ENCODE data around the gene SLC6A7.

SLC6A7 gene

GRCh38 chr5:150172556-150172955 lies 17.3 kb upstream of the SLC6A7 start:
- no peak for DNase-seq (ENCODE audit: low read depth)

GRCh38 chr5:150173161-150173560 lies 16.7 kb upstream of the SLC6A7 start:
- DNase-seq (ENCODE audit: low read depth) = no peak

DNA sequence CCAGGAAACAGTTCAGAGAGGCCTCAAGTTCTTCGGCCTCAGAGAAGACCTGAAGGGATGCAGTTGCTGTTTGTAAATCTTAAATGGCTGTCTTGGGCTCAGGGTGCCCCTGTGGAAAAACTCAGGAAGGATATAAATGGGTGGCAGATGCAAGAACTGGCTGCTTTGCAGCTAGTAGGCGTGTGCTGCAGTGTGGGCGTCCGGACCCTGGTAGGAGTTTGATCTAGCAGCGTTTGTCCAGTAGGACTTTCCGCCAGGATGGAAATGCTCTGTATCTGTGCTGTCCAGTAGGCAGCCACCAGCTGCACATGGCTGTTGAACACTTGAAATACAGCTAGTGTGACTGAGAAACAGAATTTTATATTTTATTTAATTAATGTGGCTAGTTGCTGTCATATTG lies 15.6 kb upstream of the SLC6A7 start:
- no peak for DNase-seq (ENCODE audit: low read depth)

GRCh38 chr5:150175076-150175475 lies 14.8 kb upstream of the SLC6A7 start:
- DNase-seq (ENCODE audit: low read depth) = no peak

GRCh38 chr5:150175536-150175935 lies 14.3 kb upstream of the SLC6A7 start:
- no peak for DNase-seq (ENCODE audit: low read depth)

- no peak for DNase-seq (ENCODE audit: low read depth)
These were observed 13.0 kb upstream of the SLC6A7 start for GRCh38 chr5:150176745-150177477.

- DNase-seq (ENCODE audit: low read depth) = no peak
These were observed 12.1 kb upstream of the SLC6A7 start for GRCh38 chr5:150177721-150178120.

DNA sequence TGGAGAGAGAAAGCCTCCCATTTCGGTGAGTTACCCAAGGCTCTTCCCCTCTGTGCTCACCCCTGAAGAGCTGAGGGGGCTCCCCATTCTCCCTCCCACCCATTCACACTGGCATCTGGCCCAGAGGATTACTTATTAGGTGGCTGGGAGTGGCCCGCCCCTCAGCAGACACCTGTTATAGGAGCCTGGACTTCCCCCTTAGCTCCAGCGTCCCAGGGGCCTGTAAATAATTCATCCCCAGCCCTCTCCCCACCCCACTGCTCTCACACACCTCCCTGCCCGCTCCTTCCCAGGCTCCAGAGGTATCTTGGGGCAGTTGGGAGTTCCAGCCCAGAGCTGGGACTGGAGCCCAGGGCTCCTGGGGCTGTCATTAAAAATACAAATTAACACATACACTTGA lies 11.6 kb upstream of the SLC6A7 start:
- DNase-seq (ENCODE audit: low read depth) = no peak

DNA sequence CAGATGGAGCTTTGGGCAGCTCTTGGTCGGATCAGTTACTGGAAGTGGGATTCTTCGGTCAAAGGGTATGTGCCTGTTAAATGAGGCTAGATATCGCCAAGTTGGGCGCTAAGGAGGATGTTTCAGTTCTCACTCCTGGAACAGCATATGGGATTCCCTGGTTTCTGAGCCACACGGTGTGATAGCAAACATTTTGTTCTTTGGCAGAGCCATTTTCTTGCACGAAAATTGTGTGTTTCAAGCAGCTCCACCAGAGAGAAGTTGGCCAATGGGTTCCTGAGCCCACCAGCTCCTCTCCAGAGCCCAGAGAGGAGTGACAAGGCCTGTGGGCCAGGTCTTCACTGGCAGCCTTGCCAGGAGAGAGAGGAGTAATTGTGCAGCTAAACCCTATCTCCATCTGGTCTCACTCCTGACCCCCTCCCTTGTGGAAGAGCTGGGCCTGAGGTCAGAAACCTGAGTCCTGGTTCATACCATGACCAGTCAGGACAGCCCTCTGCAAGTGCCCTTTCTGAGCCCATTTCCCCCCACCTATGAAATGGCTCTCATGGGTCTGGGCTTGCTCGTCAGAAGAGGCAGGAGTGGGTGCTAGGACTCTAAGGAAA lies 10.7 kb upstream of the SLC6A7 start:
- no peak for DNase-seq (ENCODE audit: low read depth)

GRCh38 chr5:150180241-150181026 lies 9.4 kb upstream of the SLC6A7 start:
- no peak for DNase-seq (ENCODE audit: low read depth)

DNA sequence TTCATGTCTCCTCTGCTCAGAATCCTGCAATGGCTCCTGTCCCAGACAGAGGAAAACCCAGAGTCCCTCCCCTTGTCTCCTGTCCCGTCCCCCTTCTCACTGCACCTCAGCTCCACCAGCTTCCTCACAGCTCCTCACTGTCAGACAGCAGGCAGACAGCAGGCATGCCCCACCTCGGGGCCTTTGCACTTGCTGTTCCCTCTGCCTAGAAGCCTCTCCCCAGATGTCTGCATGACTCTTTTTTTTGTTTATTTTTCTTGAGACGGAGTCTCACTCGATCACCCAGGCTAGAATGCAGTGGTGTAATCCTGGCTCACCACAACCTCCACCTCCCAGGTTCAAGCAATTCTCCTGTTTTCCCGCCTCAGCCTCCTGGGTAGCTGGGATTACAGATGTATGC lies 8.8 kb upstream of the SLC6A7 start:
- DNase-seq (ENCODE audit: low read depth) = no peak

DNA sequence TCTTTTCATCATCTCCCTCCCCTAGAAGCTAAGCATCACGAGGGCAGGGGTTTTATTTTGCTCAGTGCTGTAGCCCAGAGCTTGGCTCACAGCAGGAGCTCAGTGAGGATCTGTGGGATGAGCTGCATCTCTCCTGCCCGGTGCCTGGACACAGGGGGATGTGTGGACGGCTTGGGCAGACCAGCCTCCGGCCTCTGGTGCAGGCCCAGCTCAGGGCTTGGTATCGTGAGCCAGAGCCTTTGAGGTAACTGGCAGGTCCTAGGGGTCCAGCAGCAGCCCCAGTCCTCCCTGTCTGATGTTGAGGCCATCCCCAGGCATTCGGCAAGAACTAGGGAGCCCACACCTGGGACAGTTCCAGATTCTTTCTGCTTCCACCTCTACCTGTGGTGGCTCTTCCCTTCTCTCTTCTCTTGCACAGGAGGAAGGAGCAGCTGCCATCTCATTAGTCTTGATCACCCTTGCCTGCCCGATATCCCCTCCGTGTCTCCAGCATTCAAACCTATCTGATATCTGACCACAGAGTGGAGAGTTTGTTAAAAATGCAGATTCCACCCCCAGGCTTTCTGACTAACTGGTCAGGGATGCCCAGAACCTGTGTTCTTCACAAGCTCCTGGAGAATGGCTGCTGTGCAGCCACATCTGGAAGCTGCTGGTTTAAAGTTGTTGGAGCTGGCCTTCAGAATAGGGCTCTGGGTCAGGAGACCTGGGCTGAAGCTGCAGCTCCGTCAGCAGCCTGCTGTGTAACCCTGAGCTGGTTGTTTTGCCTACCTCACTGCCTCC lies 7.9 kb upstream of the SLC6A7 start:
- no peak for DNase-seq (ENCODE audit: low read depth)

DNA sequence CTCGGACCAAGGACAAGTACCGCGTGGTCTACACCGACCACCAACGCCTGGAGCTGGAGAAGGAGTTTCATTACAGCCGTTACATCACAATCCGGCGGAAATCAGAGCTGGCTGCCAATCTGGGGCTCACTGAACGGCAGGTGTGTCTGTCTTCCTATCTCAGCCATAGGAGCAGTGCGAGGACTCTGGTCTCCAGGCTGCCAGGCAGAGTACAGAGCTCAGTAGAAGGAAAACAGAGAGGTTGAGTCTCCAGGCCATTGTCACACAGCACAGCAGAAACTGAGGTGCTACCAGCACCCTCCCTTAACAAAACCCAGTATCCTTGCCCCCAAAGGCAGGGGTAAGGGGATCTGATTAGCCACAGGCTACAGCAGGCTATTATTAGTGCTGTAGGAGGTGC lies 7.1 kb upstream of the SLC6A7 start:
- no peak for DNase-seq (ENCODE audit: low read depth)

DNA sequence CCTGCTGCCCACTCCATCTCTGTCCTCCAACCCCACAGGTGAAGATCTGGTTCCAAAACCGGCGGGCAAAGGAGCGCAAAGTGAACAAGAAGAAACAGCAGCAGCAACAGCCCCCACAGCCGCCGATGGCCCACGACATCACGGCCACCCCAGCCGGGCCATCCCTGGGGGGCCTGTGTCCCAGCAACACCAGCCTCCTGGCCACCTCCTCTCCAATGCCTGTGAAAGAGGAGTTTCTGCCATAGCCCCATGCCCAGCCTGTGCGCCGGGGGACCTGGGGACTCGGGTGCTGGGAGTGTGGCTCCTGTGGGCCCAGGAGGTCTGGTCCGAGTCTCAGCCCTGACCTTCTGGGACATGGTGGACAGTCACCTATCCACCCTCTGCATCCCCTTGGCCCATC lies 6.4 kb upstream of the SLC6A7 start:
- no peak for DNase-seq (ENCODE audit: low read depth)

DNA sequence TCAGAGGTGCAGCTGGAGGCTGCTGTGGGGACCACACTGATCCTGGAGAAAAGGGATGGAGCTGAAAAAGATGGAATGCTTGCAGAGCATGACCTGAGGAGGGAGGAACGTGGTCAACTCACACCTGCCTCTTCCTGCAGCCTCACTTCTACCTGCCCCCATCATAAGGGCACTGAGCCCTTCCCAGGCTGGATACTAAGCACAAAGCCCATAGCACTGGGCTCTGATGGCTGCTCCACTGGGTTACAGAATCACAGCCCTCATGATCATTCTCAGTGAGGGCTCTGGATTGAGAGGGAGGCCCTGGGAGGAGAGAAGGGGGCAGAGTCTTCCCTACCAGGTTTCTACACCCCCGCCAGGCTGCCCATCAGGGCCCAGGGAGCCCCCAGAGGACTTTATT lies 5.9 kb upstream of the SLC6A7 start:
- DNase-seq (ENCODE audit: low read depth) = no peak

- DNase-seq (ENCODE audit: low read depth) = no peak
These were observed 4.6 kb upstream of the SLC6A7 start for GRCh38 chr5:150184990-150185912.

GRCh38 chr5:150186137-150186536 lies 3.7 kb upstream of the SLC6A7 start:
- no peak for DNase-seq (ENCODE audit: low read depth)

DNA sequence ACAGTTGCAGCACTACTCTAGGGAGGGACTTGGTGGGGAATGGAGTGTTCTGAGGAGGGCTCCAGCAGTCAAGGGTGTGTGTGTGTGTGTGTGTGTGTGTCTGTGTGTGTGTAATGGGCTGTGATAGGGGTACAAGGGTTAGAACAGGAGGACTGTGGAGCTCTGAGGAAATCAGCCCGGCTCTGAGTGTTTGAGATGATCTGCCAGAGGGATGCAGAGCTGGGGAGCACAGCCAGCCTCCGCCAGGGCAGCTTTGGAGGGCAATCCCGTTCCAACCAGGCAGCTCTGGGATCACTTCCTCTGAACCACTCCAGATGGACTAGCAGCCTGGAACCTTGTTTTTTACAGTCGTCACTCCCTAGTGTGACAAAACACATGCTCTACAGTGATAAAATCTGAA lies 3.0 kb upstream of the SLC6A7 start:
- no peak for DNase-seq (ENCODE audit: low read depth)

DNA sequence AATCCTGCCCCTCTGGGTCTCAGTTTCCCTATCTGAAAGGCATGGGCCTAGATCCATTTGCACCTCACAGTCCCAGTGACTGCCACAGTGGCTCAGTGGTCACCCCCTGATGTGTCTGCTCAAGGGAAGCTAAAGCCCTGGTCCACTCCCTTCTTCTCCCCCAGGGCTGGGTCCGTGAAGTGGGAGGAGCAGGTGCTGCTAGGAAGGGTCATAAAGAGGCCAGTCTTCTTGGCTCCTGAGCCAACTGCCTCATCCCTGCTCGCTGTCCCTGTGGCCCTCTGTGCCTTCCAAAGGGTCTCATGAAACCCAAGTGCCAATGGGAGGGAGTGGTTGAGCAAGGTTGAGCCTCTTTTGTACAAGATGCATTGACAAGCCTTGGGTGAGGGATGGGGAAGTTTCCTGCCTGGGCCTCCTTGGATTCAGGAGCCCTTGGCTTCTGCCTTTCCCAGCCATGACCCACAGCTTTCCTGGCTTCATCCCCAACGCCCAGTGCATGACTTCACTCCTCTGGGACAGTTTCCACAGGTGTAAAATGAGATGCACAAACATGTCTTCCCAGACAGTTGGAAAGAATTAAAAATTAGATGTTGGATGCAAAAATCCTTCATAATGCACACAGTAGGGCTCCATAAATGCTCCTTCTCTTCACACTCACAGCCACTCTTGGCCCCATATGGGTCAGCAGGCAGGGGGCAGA lies 1.6 kb upstream of the SLC6A7 start:
- no peak for DNase-seq (ENCODE audit: low read depth)

DNA sequence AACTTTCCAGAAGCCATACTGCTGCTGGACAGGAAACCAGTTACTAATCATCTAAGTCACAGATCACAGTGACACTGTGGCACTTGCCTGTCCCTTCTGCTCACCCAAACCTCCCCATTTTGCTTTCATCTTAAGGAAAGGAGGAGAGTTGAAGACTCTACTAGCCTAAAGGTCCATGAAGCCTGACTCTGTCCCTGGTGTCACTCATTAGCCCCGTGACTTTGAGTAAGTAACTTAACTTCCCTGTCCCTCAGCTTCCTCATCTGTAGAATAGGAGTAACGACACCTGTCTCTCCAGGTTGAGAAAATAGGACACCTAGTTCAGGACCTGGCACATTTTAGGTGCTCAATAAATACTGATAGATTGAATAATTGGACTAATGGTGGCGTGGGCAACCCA lies 536 bp upstream of the SLC6A7 start:
- no peak for DNase-seq (ENCODE audit: low read depth)

DNA sequence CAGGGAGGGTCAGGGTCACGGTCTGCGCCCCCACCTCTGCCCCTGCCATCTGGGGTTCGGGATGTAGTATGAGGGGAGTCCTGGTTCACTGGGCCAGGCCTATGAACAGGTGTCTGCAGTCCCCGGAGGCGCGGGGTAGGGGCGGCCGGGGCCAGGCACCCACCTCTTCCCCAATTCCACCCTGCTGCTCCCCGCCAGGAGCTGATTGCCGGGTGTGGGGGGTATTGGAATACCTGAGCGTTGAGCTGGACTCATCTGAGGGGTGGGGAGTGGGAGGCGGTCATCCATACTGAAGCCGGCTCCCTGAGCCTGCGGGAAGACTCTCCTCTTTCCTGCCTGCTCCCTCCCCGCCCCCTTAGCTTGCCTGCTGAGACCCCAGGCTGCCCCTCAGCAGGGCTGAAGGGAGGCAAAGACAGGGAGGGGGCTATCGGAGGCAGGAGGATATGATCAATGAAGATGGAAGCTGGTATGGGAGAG lies 679 bp downstream of the SLC6A7 start:
- DNase-seq (ENCODE audit: low read depth) = no peak
